Breast epithelium (tissue), 4 donors: Measurements from ENCODE around the gene AOC1. TPM values are rescaled to one million over a fixed set of nuclear protein-coding genes. Genes with fewer than 3 reads are reported as not detected.

ENCODE experiments used
- DNase-seq, 2 donors: peaks; one replicate each; pipeline ENCODE4 v3.0.0-alpha.2; 2019; ENCODE audit warnings: low spot score in 2 of 2
- H3K27ac ChIP-seq, 2 donors: fragments of 200-600 bp; sonication (generic) in 1 of 2; one replicate each; pipeline ENCODE4 v1.5.1; 2016 to 2019; ENCODE audit warnings: mild to moderate bottlenecking in 1 of 2
- H3K27me3 ChIP-seq, 2 donors: fragments of 200-600 bp; sonication (generic) in 1 of 2; one replicate each; pipeline versions ENCODE4 v1.5.1 to v1.6.0; 2017 to 2019; ENCODE audit warnings: control low read depth in 1 of 2, mild to moderate bottlenecking in 1 of 2
- H3K36me3 ChIP-seq: fragments of 200-600 bp; one replicate; pipeline ENCODE4 v1.5.1; 2019
- H3K4me1 ChIP-seq, 2 donors: fragments of 200-600 bp; sonication (generic); one replicate each; pipeline ENCODE4 v1.5.1; 2016 to 2019; ENCODE audit warnings: control low read depth in 1 of 2
- H3K4me3 ChIP-seq, 3 donors: fragments of 200-600 bp; sonication (generic); 1 replicate in 2 of 3; 2 replicates in 1 of 3; pipeline ENCODE4 v1.5.1; 2016 to 2019; ENCODE audit warnings: mild to moderate bottlenecking in 3 of 3, moderate library complexity in 2 of 3
- H3K9me3 ChIP-seq, 2 donors: fragments of 200-600 bp; sonication (generic) in 1 of 2; one replicate each; pipeline ENCODE4 v1.5.1; 2016 to 2019; ENCODE audit warnings: control low read depth in 1 of 2
- POLR2A ChIP-seq: fragments of 450-650 bp; IDR thresholded peaks from one replicate; pipeline ENCODE4 v1.6.1; 2016; ENCODE audit warnings: antibody characterized with exemption, mild to moderate bottlenecking, moderate library complexity
- POLR2AphosphoS5 ChIP-seq, 3 donors: sonication (generic); formaldehyde crosslinking; IDR thresholded peaks; one replicate each; pipeline ENCODE4 v1.6.1; 2017; ENCODE audit warnings: antibody characterized with exemption in 3 of 3
- intact Hi-C: fragments of 100-400 bp; cut with DNase I; formaldehyde crosslinking; loops from one replicate; pipeline ENCODE4 v1.15.1; 2023; ENCODE audit warnings: low total_unique reads
- total RNA-seq, 3 donors: library from RNA; depleted of rRNA; stranded (reverse); fragments of >200 nt; gene quantifications; one replicate each; pipeline ENCODE4 v1.1.0, GENCODE V29; 2016
- TF ChIP-seq, protein P1 (sequence below), 3 donors: fragments of 450-650 bp; IDR thresholded peaks; one replicate each; pipeline ENCODE4 v1.5.1; 2016 to 2017; ENCODE audit warnings: antibody characterized with exemption in 3 of 3, mild to moderate bottlenecking in 3 of 3, moderate library complexity in 3 of 3

AOC1 gene
- total RNA-seq, 3 donors from 2014 or later, result 2.3 TPM; not detected in 2

DNA sequence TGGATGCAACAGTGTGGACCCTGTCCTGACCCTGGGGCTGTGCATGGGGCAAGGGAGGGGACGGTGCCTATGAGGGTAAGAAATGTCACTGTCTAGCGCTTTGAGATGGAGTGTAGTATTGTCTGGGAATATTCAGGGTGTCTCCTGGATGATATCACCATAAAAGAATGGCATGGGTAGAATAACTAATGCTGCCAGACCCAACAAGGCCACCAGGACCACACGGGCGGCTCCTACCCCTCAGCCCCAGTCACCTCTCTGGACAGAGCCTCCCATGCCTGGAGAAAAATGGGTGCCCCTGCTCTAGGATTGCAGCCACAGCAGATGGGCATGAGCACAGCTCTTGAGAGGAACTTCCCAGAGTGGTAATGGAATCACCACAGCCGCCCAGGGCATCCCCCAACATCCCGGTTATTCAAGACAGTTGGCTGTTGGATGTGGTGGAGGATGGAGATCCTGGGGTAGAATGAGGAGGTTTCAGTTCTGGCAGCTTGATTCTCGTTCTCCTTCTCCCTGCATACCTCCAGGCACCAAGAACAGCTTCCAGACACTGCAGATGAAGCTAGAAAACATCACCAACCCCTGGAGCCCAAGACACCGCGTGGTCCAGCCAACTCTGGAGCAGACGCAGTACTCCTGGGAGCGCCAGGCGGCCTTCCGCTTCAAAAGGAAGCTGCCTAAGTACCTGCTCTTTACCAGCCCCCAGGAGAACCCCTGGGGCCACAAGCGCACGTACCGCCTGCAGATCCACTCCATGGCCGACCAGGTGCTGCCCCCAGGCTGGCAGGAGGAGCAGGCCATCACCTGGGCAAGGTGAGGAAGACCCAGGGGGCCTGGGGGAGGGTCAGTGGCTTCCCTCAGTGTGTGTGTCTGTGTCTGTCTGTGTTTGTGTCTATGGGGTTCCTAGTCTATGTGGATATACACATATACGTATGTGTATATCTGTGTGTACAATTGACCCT, 6.2 kb downstream of the AOC1 start:
- DNase-seq, result peak in 1 of 2 donors; percentile 2
- Histone ChIP-seq H3K36me3 (no peaks in the 10 kb centered on the region), H3K9me3 (peaks cover 5% of the 10 kb centered on the region in 2 donors), H3K27me3 (no peaks in the 10 kb centered on the region), H3K4me3 (no peak overlapping the region), H3K27ac (no peak overlapping the region), H3K4me1 (no peaks in the 10 kb centered on the region)
- intact Hi-C loops, result no loop called here
- TF ChIP-seq POLR2A, result no peak
- TF ChIP-seq, protein P1, sequence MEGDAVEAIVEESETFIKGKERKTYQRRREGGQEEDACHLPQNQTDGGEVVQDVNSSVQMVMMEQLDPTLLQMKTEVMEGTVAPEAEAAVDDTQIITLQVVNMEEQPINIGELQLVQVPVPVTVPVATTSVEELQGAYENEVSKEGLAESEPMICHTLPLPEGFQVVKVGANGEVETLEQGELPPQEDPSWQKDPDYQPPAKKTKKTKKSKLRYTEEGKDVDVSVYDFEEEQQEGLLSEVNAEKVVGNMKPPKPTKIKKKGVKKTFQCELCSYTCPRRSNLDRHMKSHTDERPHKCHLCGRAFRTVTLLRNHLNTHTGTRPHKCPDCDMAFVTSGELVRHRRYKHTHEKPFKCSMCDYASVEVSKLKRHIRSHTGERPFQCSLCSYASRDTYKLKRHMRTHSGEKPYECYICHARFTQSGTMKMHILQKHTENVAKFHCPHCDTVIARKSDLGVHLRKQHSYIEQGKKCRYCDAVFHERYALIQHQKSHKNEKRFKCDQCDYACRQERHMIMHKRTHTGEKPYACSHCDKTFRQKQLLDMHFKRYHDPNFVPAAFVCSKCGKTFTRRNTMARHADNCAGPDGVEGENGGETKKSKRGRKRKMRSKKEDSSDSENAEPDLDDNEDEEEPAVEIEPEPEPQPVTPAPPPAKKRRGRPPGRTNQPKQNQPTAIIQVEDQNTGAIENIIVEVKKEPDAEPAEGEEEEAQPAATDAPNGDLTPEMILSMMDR (IDR thresholded peaks at IDR 0.05), result no peak
- TF ChIP-seq POLR2AphosphoS5 (IDR thresholded peaks at IDR 0.05), result no peak

DNA sequence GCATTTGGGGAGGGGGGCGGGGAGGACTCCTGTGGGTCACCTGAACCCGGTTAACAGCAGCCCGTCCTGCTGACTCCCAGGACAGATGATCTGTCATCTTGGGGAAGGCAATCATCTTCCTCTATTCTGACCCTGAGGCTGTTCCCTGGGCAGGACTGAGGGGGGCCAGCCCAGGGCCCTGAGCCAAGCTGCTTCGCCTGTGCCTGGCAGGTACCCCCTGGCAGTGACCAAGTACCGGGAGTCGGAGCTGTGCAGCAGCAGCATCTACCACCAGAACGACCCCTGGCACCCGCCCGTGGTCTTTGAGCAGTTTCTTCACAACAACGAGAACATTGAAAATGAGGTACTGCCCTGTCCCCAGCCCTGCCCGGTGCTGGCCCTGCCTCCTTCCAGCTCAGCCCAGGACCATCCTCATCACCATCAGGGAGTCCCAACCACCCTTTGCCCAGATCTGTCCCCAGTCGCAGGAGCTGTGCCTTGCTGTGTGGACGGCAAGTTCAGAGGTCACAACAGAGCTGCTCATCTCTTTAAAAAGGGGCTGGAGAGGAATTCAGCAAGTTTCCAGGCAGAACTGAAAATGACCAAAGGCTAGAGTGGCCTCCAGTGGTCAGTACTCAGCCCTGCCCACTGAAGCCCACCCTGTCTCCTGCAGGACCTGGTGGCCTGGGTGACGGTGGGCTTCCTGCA, 8.1 kb downstream of the AOC1 start:
- TF ChIP-seq POLR2A, result no peak
- TF ChIP-seq POLR2AphosphoS5 (IDR thresholded peaks at IDR 0.05), result no peak
- TF ChIP-seq, protein P1 (IDR thresholded peaks at IDR 0.05), result no peak
- no peak overlapping the region for H3K4me3 ChIP-seq
- H3K27me3 ChIP-seq, result no peaks in the 10 kb centered on the region
- H3K4me1 ChIP-seq, result no peaks in the 10 kb centered on the region
- H3K9me3 ChIP-seq, result peaks cover 5% of the 10 kb centered on the region in 2 donors
- DNase-seq, result peak in 1 of 2 donors; percentile 5
- H3K36me3 ChIP-seq, result no peaks in the 10 kb centered on the region
- H3K27ac ChIP-seq, result no peak overlapping the region
- intact Hi-C loops, result no loop called here

DNA sequence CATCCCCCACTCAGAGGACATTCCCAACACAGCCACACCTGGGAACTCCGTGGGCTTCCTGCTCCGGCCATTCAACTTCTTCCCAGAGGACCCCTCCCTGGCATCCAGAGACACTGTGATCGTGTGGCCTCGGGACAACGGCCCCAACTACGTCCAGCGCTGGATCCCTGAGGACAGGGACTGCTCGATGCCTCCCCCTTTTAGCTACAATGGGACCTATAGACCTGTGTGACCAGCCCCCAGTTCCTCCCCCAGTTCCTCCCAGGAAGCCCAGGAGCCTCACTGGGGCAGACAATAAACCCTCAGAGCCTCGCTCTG, 8.6 kb downstream of the AOC1 start:
- H3K4me3 ChIP-seq, result no peak overlapping the region
- TF ChIP-seq POLR2A, result no peak
- TF ChIP-seq POLR2AphosphoS5 (IDR thresholded peaks at IDR 0.05), result no peak
- TF ChIP-seq, protein P1 (IDR thresholded peaks at IDR 0.05), result no peak
- H3K9me3 ChIP-seq, result peaks cover 5% of the 10 kb centered on the region in 2 donors
- no peaks in the 10 kb centered on the region for H3K27me3 ChIP-seq
- DNase-seq, result peak in 1 of 2 donors; percentile 7
- H3K27ac ChIP-seq, result no peak overlapping the region
- H3K36me3 ChIP-seq, result no peaks in the 10 kb centered on the region
- intact Hi-C loops, result no loop called here
- H3K4me1 ChIP-seq, result no peaks in the 10 kb centered on the region

DNA sequence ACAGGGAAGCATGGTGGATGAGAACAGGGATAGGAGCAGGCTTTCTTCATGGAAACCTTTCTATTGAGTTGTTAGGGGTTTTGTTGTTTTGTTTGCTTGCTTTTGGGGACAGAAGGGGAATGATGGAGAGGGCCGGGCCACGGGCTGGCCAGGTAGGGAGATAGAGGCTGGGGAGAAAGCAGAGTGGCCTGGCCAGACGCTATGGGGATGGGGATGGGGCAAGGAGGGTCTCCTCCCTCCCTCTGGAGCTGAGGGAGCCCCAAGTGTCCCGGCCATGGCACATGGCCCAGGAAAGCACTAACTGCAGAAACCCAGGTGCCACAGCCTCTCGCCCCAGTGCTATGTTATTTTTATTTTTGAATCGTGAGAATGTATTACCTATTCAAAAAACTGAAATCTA, 10.0 kb downstream of the AOC1 start:
- Histone ChIP-seq H3K27me3 (no peaks in the 10 kb centered on the region), H3K9me3 (peaks cover 5% of the 10 kb centered on the region in 2 donors), H3K4me3 (no peak overlapping the region), H3K4me1 (no peaks in the 10 kb centered on the region), H3K36me3 (no peaks in the 10 kb centered on the region), H3K27ac (no peak overlapping the region)
- TF ChIP-seq, protein P1 (IDR thresholded peaks at IDR 0.05), result no peak
- TF ChIP-seq POLR2A, result no peak
- no peak for TF ChIP-seq POLR2AphosphoS5 (IDR thresholded peaks at IDR 0.05)
- no peak for DNase-seq
- intact Hi-C loops, result no loop called here

DNA sequence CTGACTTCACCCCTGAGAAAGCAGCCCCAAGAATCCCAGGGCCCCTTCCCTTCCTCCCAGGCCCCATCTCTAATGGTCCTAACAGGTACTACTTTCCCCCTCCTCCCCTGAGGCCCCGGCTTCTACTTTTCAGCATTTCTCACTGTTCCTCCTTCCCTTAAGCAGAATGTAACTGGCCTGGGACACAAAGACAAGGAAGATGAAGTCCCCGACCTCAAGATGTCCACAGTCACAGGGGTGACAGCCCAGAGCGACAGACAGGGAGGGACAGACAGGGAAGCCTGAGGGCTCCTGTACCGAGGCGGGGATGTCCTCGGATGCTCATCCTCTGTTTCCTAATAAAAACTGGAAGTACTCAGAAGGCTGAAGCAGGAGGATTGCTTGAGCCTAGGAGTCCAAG, 11.6 kb downstream of the AOC1 start:
- Histone ChIP-seq H3K4me3 (no peak overlapping the region), H3K36me3 (no peaks in the 10 kb centered on the region), H3K9me3 (peaks cover 5% of the 10 kb centered on the region in 2 donors), H3K27me3 (no peaks in the 10 kb centered on the region), H3K4me1 (no peaks in the 10 kb centered on the region), H3K27ac (no peak overlapping the region)
- no peak for DNase-seq
- intact Hi-C loops, result no loop called here
- TF ChIP-seq, protein P1 (IDR thresholded peaks at IDR 0.05), result no peak
- TF ChIP-seq POLR2A (no peak), POLR2AphosphoS5 (IDR thresholded peaks at IDR 0.05) (no peak)
